Activated naive CD8-positive, alpha-beta T cell treated with anti-CD3 and anti-CD28 coated beads, Interleukin-2, amount 50 U/mL, for 24 hours (primary cell): Measurements from ENCODE around the gene FAM32A.

Source experiments
- ATAC-seq: fragments of 150-1000 bp; cut with Tn5 transposase; one replicate; pipeline ENCODE4 v1.10.0; 2021
- DNase-seq: peaks from one replicate; pipeline ENCODE4 v3.0.0; 2021
- H3K27ac Mint-ChIP-seq: one replicate; pipeline ENCODE4 v1.8.0; 2021; ENCODE audit warnings: mild to moderate bottlenecking, mixed read lengths
- H3K27me3 Mint-ChIP-seq: one replicate; pipeline ENCODE4 v1.8.0; 2021; ENCODE audit warnings: mixed read lengths
- H3K36me3 Mint-ChIP-seq: one replicate; pipeline ENCODE4 v1.8.0; 2021; ENCODE audit warnings: low read depth, mixed read lengths
- H3K4me1 Mint-ChIP-seq: one replicate; pipeline ENCODE4 v1.8.0; 2021; ENCODE audit warnings: mixed read lengths
- H3K4me3 Mint-ChIP-seq: one replicate; pipeline ENCODE4 v1.8.0; 2021; ENCODE audit warnings: mild to moderate bottlenecking, moderate library complexity, mixed read lengths
- H3K9me3 Mint-ChIP-seq: one replicate; pipeline ENCODE4 v1.8.0; 2021; ENCODE audit warnings: mixed read lengths

Gene FAM32A

DNA sequence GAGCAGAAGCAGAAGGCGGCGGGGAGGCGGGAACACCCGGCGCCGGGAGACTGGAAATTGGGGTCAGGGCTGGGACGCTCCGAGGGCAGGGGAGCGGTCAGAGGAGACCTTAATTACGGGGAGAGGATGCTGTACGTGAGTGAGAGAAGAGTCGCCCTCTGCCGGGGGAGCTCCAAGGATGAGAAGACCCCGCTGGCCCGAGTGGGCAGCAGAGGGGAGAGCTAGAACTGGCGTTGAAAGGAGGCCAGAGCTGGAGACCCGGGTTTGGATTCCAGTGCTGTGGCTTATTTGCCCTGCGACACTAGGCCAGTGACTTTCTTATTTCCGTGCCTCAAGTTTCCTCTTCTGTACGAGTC is 536 bp downstream of the FAM32A start:
- peaks cover 2% of the 10 kb centered on the region for H3K27me3 Mint-ChIP-seq
- H3K4me1 Mint-ChIP-seq: peaks cover 36% of the 10 kb centered on the region
- no peaks in the 10 kb centered on the region for H3K9me3 Mint-ChIP-seq
- peak overlapping the region; percentile 98 for H3K27ac Mint-ChIP-seq
- peaks cover 25% of the 10 kb centered on the region for H3K36me3 Mint-ChIP-seq
- H3K4me3 Mint-ChIP-seq: peak overlapping the region; percentile 99
- peak; percentile 64 for DNase-seq
- no peak for ATAC-seq

DNA sequence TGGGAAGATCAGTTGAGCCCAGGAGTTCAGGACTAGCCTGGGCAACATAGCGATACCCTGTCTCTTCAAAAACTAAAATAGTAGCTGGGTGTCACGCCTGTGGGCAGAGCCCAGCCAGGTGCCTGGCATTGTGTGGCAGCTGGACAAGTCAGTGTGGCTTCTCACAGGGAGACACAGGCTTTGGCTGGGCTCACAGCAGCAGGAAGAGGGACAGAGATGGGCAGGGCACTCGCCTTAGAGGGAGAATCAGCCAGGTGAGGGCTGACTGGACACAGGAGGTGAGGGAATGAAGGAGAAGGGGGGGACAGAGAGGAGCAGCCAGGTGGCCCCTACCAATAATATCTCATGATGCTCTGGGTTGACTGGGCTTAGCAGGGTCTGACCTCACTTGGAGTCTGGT is 3.3 kb downstream of the FAM32A start:
- DNase-seq (no peak), ATAC-seq (no peak)
- H3K4me3 Mint-ChIP-seq: no peak overlapping the region
- no peaks in the 10 kb centered on the region for H3K9me3 Mint-ChIP-seq
- H3K36me3 Mint-ChIP-seq: peaks cover 34% of the 10 kb centered on the region
- peak overlapping the region; percentile 24 for H3K27ac Mint-ChIP-seq
- peaks cover 2% of the 10 kb centered on the region for H3K27me3 Mint-ChIP-seq
- H3K4me1 Mint-ChIP-seq: peaks cover 31% of the 10 kb centered on the region

DNA sequence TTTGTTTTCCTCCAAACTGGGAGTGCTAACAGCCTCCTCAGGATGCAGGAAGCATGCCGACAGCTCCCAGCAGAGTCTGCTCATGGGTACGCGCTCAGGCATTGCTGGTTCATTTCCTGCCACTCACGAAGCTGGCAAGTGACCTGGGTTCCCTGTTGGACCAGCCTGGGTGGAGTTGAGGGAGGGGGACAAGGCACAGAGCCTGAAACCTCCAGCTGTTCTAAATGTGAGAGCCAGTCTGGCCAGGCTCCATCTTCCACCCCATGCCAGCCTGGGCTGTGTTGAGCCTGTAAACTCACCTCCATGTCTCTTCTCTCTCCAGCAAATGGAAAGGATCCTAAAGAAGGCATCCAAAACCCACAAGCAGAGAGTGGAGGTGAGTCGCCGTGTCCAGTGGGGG is 5.0 kb downstream of the FAM32A start:
- Mint-ChIP-seq H3K4me3 (no peak overlapping the region), H3K36me3 (peaks cover 32% of the 10 kb centered on the region), H3K9me3 (no peaks in the 10 kb centered on the region), H3K27ac (no peak overlapping the region), H3K4me1 (peaks cover 27% of the 10 kb centered on the region), H3K27me3 (peaks cover under 1% of the 10 kb centered on the region)
- no peak for DNase-seq
- no peak for ATAC-seq

DNA sequence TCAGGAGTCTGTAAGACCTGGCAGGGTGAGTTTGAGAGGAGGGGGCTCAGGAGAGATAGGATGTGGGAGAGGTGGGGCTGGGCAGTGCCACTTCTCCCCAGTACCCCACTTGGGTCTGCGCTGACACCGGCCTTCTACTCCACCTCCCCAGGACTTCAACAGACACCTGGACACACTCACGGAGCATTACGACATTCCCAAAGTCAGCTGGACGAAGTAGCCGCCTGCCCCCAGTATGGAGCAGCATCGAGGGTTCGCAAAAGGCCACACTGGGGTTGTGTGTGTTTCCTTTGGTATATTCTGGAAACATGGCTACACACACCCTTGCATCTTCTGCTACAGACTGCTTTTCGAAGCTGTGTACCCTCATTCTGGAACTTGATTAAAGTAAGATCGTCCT is 5.5 kb downstream of the FAM32A start:
- no peak for DNase-seq
- peaks cover 23% of the 10 kb centered on the region for H3K4me1 Mint-ChIP-seq

DNA sequence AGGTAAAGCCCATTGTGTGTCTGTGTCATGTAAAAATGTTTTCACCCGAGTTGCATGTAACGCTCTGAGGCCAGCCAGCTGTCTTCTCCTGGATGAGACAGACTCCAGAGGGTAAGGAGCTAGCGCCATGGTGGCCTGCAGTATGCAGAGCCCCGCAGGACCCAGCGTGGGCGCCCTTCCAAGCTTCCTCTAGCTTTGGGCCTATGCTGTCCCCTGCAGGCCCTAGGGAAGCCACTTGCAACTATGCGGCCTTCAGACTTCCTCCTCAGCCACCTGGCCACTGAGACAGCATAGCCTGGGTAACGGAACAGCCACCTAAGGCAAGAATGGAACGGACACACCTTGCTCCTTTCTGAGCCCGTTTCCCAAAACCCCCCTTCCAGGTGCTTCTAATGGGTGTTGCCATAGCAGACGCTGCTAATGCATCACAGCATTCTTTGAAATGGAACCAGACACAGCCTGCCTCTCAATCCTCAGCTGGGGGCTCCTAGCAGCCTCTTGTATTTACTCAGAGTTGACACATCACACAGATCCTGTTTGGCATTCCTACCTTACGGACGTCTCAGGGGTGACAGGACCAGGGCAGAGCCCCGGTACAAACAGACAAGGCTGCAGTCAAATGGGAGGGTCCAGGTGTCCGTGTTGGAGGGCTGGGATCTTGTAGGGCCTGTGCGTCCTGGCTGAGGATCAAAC is 6.2 kb downstream of the FAM32A start:
- H3K4me3 Mint-ChIP-seq: no peak overlapping the region
- H3K36me3 Mint-ChIP-seq: peaks cover 27% of the 10 kb centered on the region
- H3K27ac Mint-ChIP-seq: no peak overlapping the region
- peaks cover 18% of the 10 kb centered on the region for H3K4me1 Mint-ChIP-seq
- no peaks in the 10 kb centered on the region for H3K9me3 Mint-ChIP-seq
- no peak for DNase-seq
- ATAC-seq: no peak
- H3K27me3 Mint-ChIP-seq: no peaks in the 10 kb centered on the region

More for the DNA sequence above, 5.5 kb downstream of the FAM32A start:
- H3K27me3 Mint-ChIP-seq: no peaks in the 10 kb centered on the region
- H3K9me3 Mint-ChIP-seq: no peaks in the 10 kb centered on the region
- H3K36me3 Mint-ChIP-seq: peaks cover 27% of the 10 kb centered on the region
- no peak for ATAC-seq
- no peak overlapping the region for H3K27ac Mint-ChIP-seq
- H3K4me3 Mint-ChIP-seq: no peak overlapping the region

DNA sequence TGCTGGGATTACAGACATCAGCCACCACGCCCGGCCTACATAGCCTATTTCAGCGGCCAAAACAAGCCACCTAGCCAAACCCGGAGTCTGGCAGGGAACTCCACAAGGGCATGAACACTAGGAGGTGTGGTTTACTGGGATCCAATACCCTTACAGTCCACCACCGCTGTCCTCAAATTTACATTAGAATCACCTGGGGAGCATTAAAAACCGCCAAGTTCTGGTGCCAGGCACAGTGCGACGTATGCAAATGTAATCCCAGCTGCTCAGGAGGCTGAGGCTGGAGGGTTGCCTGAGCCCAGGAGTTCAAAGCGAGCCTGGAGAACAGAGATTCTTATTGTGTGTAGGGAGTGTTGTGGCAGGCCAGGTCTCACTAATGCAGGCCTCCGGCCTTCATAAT is 8.3 kb downstream of the FAM32A start:
- Mint-ChIP-seq H3K36me3 (peaks cover 17% of the 10 kb centered on the region), H3K9me3 (no peaks in the 10 kb centered on the region)
- no peak for ATAC-seq

DNA sequence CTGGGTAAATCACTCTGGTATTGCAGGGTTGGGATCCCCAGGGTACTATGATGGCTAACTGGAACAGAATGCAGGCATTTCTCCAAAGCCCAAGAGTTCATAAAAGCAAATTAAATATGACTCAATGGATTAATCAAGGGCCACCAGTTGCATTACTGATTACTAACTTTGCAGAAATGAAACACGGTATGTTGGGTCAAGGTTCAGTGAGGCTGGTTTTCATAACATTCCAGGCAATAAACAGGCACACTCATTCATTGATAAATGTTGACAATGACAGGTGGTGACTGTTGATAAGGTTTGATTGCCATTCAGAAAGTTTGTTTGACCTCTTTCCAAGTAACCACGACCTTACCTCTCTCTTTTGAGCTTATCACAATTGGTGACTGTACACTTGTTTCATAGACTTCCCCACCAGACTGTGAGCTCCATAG is 12.0 kb downstream of the FAM32A start:
- DNase-seq (no peak), ATAC-seq (no peak)
- H3K4me1 Mint-ChIP-seq: peaks cover 46% of the 10 kb centered on the region
- peak overlapping the region; percentile 91 for H3K27ac Mint-ChIP-seq
- peak overlapping the region; percentile 82 for H3K4me3 Mint-ChIP-seq
- H3K27me3 Mint-ChIP-seq: no peaks in the 10 kb centered on the region
- no peaks in the 10 kb centered on the region for H3K9me3 Mint-ChIP-seq
- H3K36me3 Mint-ChIP-seq: peaks cover 10% of the 10 kb centered on the region

More for the DNA sequence above, 8.3 kb downstream of the FAM32A start:
- Mint-ChIP-seq H3K4me1 (peaks cover 17% of the 10 kb centered on the region), H3K27ac (no peak overlapping the region), H3K4me3 (no peak overlapping the region), H3K27me3 (no peaks in the 10 kb centered on the region)
- no peak for DNase-seq

DNA sequence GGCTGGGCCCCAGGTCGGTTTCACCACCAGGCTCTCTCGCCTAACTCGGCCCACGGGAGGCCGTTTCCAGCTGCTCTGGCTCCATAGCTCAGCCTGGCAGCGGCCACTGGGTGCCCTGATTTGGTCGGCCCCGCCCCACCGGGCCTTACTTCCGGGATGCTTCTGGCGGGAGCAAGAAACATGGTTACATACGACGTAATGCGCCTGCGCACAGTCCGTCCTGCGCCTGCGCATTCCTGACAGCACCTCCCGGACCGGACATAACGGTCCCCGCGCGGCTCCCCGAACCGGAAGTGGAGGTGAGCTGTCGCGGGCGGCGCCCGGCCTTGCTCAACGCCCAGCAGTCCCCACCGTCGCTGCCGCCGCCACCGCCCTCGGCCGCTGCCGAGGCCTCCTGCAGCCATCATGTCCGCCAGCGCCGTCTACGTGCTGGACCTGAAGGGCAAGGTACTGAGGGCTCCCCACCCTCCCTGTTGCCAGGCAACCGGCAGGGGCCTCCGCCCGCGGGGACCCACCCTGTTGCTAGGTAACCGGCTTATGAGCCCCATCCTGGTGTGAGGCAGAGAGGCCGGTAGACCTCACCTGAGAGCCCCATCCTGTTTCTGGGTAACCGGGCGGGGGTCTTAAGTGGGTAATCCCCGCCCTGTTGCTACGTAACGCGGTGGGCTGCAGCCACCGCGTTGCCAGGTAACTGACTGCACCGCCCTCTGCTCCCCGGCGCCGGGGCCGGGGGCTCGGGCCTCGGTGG is 12.6 kb downstream of the FAM32A start, which contains the start of gene AP1M1:
AP1M1 (plus strand) TSS at position 290 of the 748 bp plus-strand sequence; CDS start at position 406, 116 bp downstream.
- H3K27ac Mint-ChIP-seq: peak within 1 kb of the TSS; percentile 91
- ATAC-seq: peak; percentile 95
- peaks cover 15% of the 10 kb centered on the region for H3K36me3 Mint-ChIP-seq
- H3K27me3 Mint-ChIP-seq: no peaks in the 10 kb centered on the region
- peaks cover 51% of the 10 kb centered on the region for H3K4me1 Mint-ChIP-seq
- peak; percentile 100 for DNase-seq
- no peaks in the 10 kb centered on the region for H3K9me3 Mint-ChIP-seq
- H3K4me3 Mint-ChIP-seq: peak within 1 kb of the TSS; percentile 82

DNA sequence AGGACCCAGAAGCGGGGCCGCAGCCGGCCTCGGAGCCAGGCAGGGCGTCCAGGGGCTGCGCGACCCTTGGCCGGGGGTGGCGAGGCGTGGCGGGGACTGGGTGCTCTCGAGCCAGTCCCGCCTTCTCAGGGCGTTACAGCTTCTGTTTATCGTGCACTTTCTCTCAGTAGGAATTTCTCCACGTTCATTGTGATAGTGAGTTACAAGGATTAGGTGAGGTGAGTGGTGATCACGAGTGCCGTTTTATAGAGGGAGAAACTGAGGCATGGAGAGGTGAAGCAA is 13.1 kb downstream of the FAM32A start:
- Mint-ChIP-seq H3K27ac (peak overlapping the region; percentile 88), H3K4me3 (peak overlapping the region; percentile 82), H3K4me1 (peaks cover 56% of the 10 kb centered on the region), H3K27me3 (no peaks in the 10 kb centered on the region), H3K9me3 (no peaks in the 10 kb centered on the region), H3K36me3 (peaks cover 20% of the 10 kb centered on the region)
- no peak for DNase-seq
- ATAC-seq: no peak

DNA sequence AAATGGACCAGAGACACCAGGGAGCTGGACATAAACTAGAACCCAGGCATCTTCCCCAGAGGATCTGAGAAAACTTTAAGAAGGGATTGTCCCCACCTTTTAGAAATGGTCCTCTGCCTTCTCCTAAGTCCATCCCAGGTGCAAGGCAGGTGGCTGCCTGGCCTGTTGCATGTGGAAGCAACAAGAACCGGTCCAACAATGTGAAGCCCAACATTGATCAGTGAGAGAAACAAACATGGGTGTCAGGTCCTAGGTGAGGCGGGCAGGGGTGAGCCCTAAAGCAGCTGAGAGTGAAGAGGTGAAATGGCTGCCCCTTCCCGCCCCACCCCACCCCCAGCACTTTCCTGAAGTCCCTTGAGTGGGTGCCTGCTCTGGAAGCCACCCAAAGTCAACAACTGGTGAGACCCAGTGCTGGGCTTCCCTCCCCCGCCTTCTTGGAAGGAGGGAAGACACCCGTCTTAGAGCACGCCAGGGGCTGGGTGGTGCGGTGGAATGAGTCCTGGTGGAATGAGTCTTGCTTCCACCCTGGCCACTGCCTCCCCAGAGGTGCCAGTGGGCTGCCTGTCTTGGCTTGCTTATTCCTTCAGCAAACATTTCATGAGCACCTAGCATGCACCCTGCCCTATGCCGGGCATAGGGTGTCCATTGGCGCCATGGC is 14.2 kb downstream of the FAM32A start:
- DNase-seq (no peak), ATAC-seq (no peak)
- Mint-ChIP-seq H3K27me3 (no peaks in the 10 kb centered on the region), H3K36me3 (peaks cover 22% of the 10 kb centered on the region), H3K4me3 (peak overlapping the region; percentile 82), H3K9me3 (no peaks in the 10 kb centered on the region), H3K27ac (peak overlapping the region; percentile 88), H3K4me1 (peaks cover 58% of the 10 kb centered on the region)

DNA sequence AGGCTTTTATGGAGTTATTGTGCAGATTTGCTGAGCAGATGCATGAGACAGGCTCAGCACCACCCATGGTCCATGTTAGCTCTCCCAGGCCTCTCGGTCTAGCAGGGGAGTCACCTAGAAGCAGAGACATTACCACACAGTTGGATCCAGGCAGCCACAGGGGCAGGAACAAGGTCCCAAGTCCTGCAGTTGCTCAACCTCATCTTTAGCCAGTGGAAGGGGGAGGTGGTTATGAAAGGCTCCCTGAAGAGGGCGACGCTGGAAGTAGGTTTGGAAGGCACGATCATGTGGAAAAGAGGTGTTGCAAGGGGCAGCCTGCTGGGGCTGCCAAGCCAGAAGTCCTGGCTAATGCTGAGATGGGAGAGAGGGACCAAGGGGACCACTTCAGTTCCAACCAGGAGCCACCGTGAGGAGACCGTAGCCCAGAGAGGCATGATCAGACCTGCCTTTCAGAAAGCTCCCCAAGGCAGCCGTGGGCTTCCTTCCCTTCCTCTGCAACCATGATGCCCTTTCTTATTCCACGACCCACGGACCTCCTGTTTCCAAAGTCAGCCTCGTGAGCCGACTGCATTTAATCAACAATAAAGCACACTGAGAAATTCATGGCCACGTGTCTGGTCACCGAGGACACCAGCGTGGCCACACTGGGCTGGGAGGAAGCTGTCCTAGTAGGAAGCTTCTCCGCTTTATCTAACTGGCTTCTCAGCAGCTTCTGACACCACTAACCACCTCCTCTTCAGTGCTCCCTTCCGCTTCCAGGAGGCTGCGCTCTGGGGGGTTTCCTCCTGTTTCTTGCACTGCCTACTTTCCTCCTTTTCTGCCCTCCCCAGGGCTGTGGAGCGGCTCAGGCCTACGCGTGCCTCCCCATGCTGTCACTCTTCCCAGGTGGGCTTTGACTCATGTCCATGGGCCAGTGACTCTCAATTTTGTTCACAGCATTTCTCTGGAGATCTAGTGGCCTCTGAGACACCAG is 15.1 kb downstream of the FAM32A start:
- DNase-seq (no peak), ATAC-seq (no peak)
- Mint-ChIP-seq H3K4me3 (peak overlapping the region; percentile 58), H3K27me3 (no peaks in the 10 kb centered on the region), H3K27ac (peak overlapping the region; percentile 75), H3K4me1 (peaks cover 58% of the 10 kb centered on the region), H3K9me3 (no peaks in the 10 kb centered on the region), H3K36me3 (peaks cover 24% of the 10 kb centered on the region)

DNA sequence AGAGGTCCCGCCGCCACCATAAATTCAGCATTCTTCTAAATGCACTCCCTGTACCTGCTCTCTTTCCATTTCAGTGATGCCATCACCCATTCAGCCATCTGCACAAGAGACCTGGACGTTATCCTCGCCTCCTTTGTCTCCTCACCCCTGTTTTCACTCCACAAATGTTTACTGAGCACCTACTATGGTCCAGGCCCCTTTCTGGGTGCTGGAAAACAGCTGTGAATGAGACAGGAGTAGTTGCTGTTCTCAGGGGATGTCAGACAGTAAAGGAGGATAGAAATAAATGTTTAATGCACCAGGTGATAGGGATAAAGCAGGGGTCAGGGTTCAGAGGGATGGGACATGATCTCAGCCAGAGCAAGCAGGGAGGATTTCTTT is 15.8 kb downstream of the FAM32A start:
- peaks cover 24% of the 10 kb centered on the region for H3K36me3 Mint-ChIP-seq
- H3K4me1 Mint-ChIP-seq: peaks cover 58% of the 10 kb centered on the region
- peak overlapping the region; percentile 58 for H3K4me3 Mint-ChIP-seq
- peak overlapping the region; percentile 75 for H3K27ac Mint-ChIP-seq
- no peaks in the 10 kb centered on the region for H3K27me3 Mint-ChIP-seq
- no peaks in the 10 kb centered on the region for H3K9me3 Mint-ChIP-seq
- no peak for ATAC-seq
- DNase-seq: no peak

DNA sequence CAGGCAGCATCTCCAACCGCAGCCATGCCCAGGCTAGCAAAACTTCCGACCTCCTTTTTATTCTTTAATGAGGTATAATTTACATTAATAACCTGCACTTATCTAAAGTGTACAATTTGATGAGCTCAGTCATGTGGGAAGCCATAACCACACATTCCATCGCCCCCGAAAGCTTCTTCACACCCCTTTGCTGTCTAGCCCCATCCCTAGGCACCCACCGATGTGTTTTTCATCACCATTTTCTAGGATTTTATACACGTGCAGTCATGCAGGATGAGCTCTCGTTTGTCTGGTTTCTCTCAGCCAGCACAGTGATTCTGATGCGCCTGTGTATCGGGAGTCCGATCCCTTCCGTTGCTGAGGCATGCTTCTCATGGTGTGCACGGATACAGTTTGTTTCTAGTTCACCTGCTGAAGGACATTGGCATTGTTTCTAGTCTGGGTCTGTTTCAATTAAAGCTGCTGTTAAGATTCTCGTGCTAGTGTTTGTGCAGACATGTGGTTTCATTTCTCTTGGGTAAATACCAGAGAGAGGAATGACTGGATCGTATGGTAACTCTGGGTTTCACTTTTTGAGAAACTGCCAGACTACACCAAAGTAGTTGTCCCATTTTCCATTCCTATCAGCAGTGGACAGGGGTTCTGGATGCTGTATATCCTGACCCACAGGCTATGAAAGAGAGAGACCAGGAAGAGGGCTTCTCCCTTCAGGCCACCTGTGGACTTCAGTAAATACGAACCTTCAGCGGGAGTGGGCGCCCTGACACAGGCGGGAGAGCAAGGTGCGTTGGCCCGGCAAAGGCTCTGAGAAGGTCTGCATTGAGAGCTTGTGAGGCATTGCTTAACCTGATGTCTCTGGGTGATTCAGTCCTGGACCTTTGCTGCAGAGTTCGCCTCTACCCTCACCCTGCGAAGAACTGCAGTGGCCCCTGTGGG is 17.4 kb downstream of the FAM32A start:
- no peak for DNase-seq
- no peaks in the 10 kb centered on the region for H3K27me3 Mint-ChIP-seq
- ATAC-seq: no peak
- H3K4me3 Mint-ChIP-seq: peak overlapping the region; percentile 18
- H3K9me3 Mint-ChIP-seq: no peaks in the 10 kb centered on the region
- H3K27ac Mint-ChIP-seq: peak overlapping the region; percentile 76
- peaks cover 65% of the 10 kb centered on the region for H3K4me1 Mint-ChIP-seq
- peaks cover 27% of the 10 kb centered on the region for H3K36me3 Mint-ChIP-seq
